VCaP (cell line): ENCODE data around the gene PILRB.
A peak's percentile ranks its signal among the peaks of the same experiment; 100 is the strongest.
"Not testable (repeated sequence)": the region's sequence is repeated elsewhere in the genome, so short reads cannot be mapped to it uniquely, and the experiment has no call there.

ENCODE experiments used
- H3K27ac ChIP-seq: fragments of 450-650 bp; 2 replicates; pipeline ENCODE4 v1.5.1; 2017
- TF ChIP-seq, protein P1 (sequence below): fragments of 450-650 bp; conservative IDR thresholded peaks from 2 replicates; pipeline ENCODE4 v1.5.1; 2017; ENCODE audit warnings: mild to moderate bottlenecking, moderate library complexity

PILRB gene

DNA sequence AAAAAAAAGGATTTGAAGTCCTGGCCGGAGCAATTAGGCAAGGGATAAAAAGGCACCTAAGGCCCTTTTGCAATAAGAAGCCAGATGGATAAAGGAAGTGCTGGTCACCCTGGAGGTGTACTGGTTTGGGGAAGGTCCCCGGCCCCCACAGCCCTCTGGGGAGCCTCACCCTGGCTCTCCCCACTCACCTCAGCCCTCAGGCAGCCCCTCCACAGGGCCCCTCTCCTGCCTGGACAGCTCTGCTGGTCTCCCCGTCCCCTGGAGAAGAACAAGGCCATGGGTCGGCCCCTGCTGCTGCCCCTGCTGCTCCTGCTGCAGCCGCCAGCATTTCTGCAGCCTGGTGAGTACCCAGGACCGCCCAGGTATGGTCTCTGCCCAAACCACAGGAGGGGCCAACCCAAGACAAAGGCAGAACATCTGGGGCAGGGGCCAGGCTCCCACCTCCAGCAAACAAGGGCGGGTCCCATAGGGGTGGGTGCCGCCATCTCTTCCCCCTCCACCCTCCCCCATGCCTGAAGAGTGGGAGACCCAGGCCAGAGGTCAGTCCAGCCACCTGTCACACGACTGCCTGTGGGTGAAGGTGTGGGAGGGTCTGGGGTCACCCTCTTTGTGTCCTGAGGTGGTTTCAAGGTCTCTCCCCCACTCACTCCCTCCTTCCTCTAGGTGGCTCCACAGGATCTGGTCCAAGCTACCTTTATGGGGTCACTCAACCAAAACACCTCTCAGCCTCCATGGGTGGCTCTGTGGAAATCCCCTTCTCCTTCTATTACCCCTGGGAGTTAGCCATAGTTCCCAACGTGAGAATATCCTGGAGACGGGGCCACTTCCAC is at the start of gene PILRB:
Gene PILRB (plus strand): TSS at position 91 of the 830 bp plus-strand sequence. CDS start 186 bp downstream, at position 277.
- TF ChIP-seq, protein P1, sequence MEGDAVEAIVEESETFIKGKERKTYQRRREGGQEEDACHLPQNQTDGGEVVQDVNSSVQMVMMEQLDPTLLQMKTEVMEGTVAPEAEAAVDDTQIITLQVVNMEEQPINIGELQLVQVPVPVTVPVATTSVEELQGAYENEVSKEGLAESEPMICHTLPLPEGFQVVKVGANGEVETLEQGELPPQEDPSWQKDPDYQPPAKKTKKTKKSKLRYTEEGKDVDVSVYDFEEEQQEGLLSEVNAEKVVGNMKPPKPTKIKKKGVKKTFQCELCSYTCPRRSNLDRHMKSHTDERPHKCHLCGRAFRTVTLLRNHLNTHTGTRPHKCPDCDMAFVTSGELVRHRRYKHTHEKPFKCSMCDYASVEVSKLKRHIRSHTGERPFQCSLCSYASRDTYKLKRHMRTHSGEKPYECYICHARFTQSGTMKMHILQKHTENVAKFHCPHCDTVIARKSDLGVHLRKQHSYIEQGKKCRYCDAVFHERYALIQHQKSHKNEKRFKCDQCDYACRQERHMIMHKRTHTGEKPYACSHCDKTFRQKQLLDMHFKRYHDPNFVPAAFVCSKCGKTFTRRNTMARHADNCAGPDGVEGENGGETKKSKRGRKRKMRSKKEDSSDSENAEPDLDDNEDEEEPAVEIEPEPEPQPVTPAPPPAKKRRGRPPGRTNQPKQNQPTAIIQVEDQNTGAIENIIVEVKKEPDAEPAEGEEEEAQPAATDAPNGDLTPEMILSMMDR: 0 out of 2 replicates have a peak, but pooled peaks have one; percentile 16
- no peak within 1 kb of the TSS for H3K27ac ChIP-seq

DNA sequence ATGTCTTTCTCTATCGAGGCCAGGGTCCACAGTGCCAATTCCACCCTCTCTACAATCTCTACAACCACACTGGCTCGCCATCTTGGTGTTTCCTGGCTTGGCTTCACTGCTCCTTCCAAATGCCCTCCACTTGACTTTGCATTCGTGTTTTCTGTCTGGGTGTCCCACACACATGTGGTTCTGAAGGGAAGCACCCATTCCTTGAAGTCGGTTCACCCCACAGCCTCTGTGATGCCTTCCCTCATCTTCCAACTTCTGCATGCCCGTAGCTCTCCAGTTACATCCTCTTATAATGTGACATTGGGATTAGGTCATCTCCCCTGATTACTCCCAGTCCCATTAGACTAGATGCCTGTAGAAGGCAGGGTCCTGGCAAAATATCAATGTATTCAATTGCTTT is 39.6 kb upstream of the PILRB start:
- not testable (repeated sequence) for H3K27ac ChIP-seq

DNA sequence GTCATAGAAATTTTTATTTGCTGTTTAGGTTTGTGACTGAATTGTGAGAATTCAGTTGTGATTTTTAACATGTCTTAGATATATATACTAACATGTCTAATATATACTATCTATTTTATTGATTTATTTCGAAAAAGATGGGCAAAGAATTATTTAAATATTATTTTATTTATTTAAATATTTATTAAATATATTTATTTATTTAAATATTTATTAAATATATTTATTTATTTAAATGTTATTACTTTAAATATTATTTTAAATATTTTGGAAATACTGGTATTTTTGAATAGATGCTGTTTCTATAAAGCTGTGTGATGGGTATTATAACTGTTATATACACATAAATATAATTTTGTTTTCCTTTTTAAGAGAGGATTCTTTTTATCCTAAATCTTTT is 36.3 kb upstream of the PILRB start:
- not testable (repeated sequence) for H3K27ac ChIP-seq

DNA sequence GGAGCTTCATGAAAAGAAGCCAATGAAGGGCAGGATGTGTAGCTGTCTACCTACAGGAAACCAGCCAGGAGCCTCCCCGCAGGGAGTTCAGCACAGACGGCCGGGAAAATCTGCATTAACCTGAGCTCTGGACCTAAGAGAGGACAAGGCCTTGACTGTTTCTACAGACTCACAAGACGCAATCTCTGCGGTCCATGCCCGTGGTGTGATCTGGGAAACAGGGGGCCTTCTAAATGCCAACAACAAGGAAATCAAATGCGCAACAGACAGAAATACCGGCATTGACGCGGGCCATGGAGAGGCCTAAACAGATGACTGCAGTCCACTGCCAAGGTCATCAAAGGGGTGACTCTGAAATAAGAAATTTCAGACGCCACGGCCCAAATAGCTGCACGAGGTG is 33.7 kb upstream of the PILRB start:
- H3K27ac ChIP-seq: not testable (repeated sequence)

DNA sequence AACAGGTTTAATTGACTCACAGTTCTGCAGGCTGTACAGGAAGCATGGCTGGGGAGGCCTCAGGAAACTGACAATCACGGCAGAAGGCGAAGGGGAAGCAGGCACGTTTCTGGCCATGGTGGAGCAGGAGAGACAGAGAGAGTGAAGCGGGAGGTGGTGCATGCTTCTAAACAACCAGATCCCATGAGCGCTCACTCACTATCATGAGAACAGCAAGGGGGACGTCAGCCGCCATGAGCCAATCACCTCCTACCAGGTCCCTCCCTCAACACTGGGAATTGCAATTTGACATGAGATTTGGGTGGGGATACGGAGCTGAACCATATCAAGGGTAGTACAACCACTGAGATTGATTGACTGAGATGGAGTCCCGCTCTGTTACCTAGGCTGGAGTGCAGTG is 32.2 kb upstream of the PILRB start:
- not testable (repeated sequence) for H3K27ac ChIP-seq

DNA sequence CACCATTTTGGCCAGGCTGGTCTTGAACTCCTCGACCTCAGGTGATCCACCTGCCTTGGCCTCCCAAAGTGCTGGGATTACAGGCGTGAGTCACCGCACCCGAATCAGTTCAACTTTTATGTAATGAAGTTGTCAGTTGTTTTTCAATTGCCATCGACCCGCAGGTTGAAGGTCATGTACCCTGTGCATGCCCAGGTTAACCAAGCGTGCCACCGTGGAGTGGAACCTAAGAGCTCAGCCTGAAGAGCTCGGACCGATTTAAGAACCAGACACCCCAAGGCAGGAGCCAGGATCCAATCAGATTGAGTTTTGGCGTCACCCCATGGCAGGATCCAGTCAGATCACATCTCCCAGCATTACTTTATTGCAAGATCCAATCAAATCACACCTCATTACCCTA is 31.0 kb upstream of the PILRB start:
- not testable (repeated sequence) for H3K27ac ChIP-seq

DNA sequence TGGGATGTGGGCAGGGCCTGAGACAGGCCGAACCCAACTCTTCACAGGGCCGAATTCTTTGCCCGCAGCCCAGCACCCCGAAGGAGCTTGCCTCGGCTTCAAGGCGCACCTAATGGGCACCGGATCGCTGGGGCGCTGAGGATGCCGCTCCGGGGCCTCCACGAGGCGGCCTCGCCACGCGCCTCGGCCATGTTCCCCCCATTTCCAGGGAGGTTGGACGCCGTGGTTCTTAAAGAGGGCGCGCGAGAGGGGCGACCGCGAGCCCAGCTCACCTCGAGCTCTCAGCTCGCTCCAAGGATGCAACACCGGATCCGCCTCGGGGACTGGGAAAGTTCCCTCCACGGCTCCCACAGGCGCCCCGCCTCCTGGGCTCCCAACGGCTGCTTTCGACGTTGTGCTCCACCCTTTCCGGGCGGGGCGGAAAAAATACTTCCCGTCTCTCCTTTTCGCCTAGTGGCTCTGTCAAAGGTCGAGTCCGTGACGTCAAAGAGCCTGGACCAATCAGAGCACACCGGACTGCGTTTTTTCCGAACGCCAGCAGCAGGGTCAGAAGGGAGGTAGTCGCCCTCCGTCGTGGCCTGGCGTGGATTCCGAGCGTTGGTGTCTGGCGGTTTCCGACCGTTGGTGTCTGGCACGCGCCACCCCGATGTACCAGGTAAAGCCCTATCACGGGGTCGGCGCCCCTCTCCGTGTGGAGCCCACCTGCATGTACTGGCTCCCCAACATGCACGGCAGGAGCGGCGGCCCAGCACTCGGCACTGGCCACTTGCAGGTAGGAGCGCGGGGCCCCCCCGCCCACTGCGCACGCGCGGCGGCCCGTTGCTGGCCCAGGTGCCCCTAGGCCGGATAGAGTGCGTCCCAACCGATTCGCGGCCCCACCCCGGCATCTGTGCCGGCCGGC is 22.1 kb upstream of the PILRB start:
- H3K27ac ChIP-seq: peak overlapping the region; percentile 87

DNA sequence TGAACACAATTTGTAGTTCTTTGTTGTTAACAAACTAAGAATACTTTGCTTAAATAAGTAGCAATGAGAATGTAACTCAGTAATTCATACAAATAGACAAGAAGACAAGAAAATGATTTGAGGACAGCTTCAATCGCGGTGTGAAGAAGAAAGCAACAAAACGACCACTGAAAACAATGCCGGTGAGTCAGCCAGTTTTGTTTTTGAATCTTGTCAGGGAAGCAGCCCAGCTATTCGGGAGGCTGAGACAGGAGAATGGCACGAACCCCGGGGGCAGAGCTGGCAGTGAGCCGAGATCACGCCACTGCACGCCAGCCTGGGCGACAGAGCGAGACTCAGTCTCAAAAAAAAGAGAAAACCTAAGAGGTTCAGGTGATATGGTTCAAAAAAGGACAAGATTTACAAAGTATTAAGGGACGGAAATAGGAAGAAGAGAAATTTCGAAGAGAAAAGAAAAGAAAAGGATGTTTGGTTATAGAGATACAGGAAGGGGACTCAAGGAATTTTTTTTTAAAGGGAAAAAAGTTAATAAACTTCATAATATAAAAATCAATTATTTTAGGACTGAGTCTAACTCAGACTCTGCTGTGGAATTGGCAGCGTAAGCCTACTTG is 19.7 kb upstream of the PILRB start:
- not testable (repeated sequence) for H3K27ac ChIP-seq

DNA sequence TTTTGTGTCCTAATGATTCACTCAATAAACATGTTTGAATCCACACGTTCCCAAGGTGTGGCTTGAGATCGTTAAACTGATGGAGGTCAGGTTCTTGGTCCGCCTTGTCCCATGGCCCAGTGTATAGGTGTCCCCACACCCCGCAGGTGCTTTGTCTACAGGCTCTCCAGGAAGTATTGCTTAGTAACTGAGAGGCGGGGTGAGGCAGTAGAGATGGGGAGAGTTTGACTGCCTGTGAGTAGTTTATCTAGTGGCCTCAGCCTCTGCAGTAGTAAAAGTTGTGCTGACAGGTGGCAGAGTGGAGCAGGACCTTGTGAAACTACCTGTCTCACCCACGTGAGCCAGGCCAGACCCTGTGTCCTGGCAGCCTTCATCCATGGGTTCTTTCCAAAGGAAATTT is 16.6 kb upstream of the PILRB start:
- not testable (repeated sequence) for H3K27ac ChIP-seq

DNA sequence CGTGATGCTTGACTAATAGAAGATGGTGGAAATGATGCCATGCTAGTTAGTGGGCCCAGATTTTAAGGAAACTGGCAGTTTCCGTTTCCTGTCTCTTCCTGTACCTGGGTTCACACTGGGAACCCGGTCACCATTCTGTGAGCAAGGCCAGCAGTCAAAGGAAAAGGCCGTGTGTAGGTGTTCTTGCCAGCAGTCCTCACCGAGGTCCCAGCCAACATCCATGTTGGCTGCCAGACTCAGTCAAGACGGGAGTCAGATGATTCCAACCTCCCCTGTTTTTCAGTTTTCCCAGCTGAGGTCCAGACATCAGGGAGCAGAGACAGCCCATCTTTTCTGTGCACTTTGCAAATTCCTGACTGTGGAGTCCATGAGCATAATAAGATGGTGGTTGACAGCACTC is 15.2 kb upstream of the PILRB start:
- no peak overlapping the region for H3K27ac ChIP-seq
- TF ChIP-seq, protein P1: no peak

DNA sequence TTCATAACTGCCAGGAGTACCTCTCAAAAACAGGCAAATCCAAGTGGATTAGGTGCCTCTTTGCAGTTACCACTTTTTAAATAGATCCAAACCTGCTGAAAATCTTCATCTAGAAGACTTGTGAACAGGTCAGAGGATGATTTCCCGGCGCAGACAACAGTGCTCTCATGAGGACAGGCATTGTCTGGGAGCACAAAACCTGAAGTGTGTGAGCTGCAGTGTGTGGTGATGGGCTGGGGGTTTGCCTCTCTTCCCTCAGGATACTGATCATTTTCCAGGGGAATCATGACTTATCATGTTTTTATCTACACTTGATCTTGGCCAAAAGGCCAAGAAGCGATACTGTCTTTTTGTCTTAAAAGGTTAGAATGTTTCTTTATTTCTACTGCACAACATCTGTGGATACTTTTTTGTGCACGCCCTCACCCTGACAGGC is 13.8 kb upstream of the PILRB start:
- H3K27ac ChIP-seq: not testable (repeated sequence)

DNA sequence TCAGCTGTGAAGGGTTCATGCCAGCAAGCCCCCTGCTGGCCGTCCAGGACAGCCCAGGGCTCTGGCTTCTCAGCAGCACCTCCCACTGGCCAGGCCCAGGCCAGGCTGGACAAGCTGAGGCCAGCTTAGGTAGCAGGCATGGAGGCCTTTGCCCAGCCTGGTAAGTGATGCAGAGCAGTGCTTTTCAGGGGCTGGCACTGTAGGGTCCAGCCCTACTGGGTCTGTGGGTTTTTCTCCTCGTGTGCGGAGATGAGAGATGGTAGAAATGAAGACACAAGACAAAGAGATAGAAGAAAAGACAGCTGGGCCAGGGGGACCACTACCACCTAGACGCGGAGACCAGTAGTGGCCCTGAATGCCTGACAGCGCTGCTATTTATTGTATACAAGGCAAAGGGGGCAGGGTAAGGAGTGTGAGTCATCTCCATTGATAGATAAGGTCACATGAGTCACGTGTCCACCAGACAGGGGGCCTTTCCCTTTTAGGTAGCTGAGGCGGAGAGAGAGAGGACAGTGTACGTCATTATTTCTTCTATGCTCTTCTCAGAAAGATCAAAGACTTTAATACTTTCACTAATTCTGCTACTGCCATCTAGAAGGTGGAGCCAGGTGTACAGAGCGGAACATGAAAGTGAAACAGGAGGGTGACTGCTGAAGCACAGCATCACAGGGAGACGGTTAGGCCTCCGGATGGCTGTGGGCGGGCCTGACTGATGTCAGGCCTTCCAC is 13.2 kb upstream of the PILRB start:
- TF ChIP-seq, protein P1: peak; percentile 80
- H3K27ac ChIP-seq: not testable (repeated sequence)
